ENCODE results near the gene SDK2.

Gene SDK2

DNA sequence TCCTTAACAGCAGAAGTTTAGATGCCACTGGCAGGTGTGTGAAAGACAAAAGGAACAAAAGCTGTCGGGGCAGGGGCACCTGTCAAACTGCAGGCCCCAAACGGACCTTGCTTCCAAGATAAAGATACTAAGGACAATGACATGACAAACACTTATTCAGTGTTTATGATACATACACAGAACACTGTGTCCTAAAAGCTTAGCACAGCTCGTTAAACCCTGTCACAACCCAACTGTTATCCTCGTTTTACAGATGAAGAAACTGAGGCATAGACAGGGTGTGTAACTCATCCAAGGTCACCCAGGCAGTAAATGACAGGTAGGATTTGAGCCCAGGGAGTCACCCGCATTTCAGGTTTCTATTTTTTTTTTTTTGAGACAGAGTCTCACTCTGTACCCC, 9.6 kb downstream of the SDK2 start:
- no peak for DNase-seq (ENCODE audit: low spot score)

DNA sequence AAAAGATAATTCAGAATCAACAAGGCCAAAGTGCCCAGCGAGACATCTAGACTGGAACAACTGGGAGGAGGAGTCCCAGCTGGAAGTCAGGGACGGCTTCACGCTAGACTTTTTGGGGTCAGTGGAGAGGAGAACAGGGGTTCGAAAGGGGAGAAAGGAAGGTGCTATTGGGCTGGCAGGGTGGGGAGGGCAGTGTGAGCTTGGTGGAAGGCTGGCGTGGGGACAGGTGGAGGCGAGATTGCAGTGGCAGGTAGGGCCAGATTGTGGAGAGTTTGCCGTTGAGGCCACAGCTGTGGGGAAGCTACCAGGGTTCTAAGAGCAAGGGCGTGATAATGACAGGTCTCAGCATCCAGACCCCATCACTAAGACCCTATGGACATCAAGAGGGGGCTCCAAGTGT, 10.5 kb downstream of the SDK2 start:
- DNase-seq (ENCODE audit: low spot score) = no peak

GRCh38 chr17:73632513-73632912, 11.7 kb downstream of the SDK2 start:
- no peak for DNase-seq (ENCODE audit: low spot score)

GRCh38 chr17:73630965-73631595, 13.2 kb downstream of the SDK2 start:
- no peak for DNase-seq (ENCODE audit: low spot score)

DNA sequence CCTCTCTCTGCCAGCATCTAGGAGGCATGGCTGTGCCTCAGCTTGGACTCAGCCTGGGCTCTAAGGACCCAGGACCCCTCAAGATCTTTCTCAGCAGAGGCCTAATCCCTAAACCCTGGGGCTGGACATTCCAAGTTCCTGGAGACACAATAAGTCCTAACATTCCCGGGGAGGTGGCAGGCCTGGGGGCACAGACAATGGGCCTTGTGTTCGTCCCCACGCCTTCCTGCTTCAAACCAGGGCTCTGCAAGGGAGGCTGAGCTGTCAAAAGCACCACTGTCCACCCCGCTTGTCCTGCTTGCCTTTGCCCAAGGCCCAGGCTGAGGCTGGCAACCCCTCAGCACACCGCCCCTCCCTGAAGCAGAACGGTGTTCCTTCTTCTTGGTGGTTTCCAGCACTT, 13.7 kb downstream of the SDK2 start:
- no peak for DNase-seq (ENCODE audit: low spot score)

DNA sequence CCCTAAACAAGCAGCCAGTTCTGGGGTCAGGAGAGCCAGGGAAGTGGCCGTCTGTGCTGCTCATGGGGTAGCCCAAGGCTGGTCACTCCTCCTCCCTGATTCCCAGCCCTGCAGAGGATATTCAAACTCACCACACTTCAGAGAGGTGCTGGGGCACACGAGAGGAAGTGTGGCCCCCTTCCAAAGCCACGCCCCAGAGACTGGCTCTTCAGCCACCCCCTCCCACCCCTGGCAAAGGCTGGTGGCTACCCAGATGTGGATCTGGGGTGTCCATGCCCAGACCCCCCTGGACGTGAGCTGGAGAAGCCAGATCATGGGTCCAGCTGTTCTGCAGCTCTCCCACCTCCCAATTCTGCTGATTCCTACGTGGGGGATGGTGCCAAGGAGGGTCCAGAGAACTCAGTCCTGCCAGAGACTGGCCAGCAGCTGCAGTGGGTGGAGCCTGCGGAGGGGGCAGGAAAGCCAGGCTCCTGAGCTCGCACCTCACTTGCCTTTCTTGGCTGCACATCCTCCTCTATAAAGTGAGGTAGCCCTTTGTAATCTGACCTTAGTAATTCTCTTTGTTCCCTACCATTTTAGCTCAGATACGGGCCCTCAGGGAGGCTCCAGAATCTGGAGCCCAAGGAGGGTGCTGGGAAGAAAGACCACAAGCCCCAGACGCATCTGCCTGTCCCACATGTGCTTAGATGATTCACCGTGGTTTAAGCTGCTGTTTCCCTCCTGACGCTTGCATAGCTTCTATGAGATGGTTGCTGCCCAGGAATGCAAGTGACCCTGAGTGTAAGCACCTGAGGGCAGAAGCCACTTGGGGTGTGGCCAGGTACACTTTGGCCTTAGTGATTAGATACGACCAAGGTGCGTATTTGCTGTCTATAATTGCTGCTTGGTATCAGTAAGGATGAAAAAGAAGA, 15.3 kb downstream of the SDK2 start:
- DNase-seq (ENCODE audit: low spot score) = no peak

GRCh38 chr17:73625991-73626673, 18.1 kb downstream of the SDK2 start:
- DNase-seq (ENCODE audit: low spot score) = no peak

DNA sequence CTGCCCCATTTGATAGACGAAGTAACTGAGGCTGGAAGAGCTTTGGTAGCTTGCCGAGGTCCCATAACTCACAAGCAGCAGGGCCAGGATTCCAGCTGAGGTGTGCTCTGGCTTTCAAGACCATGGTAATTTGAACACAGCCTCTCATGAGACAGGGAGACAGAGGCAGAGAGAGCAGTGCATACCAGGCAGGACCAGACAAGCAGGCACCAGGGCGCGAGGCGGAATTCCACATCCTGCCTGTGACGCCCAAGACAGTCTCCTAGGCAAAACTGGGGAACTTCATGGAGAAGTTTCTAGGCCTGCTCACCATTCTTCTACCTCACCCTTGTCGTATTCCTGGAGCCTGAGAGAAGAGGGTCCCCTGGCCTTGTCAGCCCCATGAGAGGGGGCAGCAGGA, 19.2 kb downstream of the SDK2 start:
- DNase-seq (ENCODE audit: low spot score) = no peak

DNA sequence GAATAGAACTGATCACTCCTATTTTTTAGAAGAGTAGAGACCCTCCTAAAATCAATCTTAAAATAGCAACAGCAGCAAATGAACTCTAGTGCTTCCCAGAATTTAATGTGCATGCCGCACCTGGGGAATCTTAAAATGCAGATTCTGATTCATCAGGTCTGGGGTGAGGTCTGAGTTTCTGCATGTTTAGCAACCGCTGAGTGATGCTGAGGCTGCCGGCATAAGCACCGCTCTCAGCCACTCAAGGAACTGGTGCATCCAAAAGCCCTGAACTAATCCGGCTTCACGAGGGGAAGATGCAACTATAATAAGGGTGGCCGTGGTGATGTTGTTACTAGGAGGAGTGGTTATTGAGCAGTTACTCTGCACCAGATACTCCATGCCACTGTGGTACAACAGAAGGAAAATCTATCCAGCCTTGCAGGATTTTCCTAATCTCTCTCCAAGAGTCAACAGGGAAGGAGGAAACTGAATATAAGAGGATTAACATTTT, 19.7 kb downstream of the SDK2 start:
- DNase-seq (ENCODE audit: low spot score) = no peak

DNA sequence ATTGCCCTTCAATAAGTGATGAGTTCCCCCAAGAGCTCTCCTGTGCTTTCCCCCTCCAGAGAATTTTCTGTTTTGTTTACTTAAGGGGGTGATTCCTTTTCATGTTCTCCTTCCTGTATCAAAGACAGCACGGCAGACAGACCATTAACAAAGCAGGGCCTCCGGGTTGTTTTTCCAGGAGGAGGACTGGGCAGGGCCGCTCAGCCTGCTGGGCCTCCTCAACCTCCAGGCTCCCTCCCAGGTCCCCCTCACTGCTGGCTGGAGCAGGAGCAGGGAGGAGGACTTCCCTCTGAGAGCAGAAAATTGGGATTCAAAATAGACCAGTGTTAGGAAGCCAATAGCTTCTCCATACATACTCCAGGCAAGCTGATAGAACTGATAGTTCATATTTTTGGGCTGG, 20.4 kb downstream of the SDK2 start:
- DNase-seq (ENCODE audit: low spot score) = no peak

DNA sequence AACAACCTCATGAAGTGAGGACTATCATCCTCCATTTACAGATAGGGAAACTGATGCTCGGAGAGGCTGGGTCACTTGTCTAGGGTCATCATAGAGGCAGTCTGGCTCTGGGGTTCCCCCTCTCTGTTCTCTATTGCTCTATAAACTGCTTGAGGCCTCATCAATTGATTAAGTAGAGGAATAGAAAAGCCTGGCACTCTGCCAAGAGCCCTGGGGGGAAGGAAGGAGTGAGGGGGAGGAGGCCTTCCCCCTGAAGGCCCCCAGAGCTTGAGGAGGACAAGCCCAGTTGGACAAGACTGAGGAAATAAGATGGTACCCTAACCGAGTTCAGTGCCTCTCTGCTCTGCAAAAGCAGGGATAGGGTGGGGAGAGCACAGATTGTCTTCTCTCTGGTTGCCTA, 21.0 kb downstream of the SDK2 start:
- DNase-seq (ENCODE audit: low spot score) = no peak

DNA sequence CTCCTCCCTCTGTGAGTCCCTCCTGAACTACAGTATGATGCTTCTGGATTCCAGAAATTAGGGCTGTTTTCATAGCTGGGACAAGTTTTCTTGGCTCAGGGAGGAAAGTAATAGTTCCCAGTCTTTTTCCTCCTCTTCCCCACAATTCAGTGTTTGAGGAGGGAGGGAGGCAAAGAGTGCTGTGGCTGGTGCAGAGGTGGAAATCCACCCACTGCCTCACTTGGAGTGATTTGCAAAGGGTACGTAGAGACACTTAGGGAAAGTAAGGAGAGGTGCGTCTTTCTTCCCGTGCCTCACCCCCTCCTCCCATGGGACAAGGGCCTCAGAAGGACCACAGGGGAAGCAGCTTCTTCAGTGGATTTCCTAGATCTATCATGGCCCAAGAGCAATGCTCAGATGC, 21.9 kb downstream of the SDK2 start:
- DNase-seq (ENCODE audit: low spot score) = no peak

DNA sequence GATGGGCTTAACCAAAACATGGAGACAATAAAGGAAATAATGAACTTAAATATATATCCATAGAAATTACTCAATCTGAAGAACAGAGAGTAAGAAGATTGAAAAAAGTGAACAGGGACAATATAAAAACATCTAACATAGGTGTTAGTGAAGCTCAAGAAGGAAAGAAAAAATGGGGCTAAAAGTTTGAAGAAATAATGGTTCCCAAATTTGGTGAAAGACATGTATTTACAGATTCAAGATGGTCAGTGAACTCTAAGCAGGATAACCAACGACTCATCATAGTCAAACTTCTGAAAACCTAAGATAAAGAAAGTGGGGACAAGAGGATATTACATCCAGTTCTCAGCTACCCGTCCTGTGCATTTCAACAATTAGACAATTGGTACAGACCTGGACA, 22.6 kb downstream of the SDK2 start:
- DNase-seq (ENCODE audit: low spot score) = no peak

- DNase-seq (ENCODE audit: low spot score) = no peak
These were observed 23.8 kb downstream of the SDK2 start for GRCh38 chr17:73620414-73620813.

GRCh38 chr17:73617501-73617900, 26.7 kb downstream of the SDK2 start:
- no peak for DNase-seq (ENCODE audit: low spot score)

DNA sequence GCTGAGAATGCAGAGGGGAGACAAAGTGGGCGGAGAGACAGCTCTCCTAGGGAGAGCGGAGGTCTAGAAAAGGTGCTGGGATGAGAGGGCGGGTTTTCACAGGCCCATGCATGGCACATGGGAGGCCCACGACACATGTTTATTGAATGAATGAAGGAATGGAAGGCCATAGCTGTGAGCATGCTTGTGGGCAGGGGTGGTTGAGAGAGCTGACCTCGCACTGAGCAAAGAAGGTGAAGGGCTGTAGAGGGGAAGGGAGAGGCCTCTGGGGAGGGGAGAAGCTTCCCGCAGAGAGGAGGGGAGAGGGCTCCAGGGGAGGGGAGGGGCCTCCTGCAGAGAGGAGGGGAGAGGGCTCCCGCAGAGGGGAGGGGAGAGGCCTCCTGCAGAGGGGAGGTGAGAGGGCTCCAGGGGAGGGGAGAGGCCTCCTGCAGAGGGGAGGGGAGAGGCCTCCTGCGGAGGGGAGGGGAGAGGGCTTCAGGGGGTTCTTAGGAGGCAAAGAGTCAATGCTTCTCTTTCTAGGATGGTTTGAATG, 27.3 kb downstream of the SDK2 start:
- no peak for DNase-seq (ENCODE audit: low spot score)

DNA sequence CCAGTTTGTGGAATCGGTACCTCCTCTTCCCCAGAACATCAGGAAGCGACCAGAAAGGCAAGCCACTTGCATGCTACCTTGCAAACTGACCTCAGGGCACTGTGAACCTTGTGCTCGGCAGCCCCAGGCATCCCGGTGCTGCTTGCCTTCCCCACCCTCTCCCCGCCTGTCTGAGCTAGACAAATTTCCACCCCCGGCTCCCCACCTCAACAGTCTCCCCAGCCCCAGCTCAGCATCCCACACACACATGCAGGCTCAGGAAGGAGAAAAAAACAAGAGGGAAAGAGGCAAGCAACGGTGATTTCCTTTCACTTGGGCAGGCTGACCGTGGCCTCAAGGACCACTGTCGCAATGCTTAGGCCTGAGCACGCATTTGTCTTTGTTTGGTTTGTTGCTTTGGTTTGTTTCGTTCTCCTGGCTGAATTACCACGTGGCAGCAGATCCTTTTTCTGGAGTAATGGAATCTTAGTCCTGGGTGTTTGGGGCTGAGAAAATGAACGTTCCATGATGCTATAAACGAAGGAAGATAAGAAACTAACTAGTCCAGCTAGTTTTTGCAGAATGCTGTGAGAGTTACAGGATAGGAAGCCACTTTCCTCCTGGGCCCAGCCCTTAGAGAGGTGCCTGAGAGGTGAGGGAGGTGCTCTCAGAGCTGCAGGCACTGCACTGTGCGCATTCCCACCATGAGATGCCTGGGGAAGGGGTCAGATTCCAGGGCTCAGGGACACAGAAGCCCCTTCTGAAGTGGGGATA, 27.9 kb downstream of the SDK2 start:
- no peak for DNase-seq (ENCODE audit: low spot score)

DNA sequence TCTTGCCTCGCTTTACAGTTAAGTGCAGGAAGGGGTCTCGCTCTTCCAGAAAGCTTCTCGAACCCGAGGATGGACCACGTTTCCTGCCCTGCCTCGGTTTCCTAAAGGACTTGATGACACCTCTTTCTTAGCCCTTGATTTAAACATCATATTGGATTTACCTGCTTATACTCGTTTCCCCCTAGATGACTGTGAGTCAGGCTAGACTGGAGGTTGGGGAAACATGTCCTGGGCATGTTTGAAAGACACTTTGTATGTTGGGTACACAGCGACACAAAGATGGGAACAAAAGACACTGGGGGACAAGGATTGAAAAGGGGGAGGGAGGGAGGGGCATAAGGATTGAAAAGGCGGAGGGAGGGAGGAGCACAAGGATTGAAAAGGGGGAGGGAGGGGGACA, 30.0 kb downstream of the SDK2 start:
- no peak for DNase-seq (ENCODE audit: low spot score)

DNA sequence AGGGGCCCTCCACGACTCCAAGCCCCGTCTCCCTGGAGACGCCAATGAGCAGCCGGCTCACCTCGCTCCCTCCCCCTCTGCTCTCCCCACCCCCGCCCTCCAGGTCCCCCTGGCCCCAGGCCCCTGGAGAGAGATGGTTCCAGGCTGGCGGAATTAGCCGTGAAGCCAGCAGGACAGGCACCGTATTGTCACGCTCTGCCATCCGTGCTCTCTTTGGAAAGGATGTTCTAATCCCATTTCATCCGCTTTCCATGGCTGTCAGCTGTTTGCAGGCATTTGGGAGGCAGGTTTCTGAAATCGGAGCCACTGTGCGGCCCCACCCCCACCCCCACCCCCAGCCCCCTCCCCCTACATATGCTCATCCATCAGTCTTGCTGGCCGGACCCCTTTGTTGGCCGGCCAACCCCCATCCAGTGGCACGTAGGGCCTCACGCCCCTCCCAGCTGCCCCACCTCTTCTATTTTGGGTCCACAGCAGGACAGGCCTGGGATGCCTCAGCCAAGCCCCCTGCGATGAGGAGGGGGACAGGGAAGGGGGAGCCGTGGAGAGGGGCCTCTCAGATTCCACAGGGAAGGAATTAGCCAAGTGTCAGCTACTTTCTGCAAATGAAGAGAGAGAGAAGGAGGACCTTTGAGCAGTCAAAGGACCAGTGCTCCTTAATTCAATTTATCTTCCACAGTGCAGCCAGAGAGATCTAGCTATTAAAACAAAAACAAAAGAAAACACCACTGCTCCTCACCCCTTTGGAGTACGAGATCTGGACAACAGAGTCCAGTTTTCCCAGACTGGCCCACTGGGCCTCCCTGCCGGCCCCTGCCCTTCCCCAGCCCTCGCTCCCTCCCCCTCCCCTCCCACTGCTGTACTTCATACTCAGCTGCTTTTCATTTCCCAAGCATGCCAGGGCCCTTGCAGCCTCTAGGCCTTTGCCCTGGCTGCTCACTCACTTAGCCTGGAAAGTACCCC, 30.7 kb downstream of the SDK2 start:
- no peak for DNase-seq (ENCODE audit: low spot score)

DNA sequence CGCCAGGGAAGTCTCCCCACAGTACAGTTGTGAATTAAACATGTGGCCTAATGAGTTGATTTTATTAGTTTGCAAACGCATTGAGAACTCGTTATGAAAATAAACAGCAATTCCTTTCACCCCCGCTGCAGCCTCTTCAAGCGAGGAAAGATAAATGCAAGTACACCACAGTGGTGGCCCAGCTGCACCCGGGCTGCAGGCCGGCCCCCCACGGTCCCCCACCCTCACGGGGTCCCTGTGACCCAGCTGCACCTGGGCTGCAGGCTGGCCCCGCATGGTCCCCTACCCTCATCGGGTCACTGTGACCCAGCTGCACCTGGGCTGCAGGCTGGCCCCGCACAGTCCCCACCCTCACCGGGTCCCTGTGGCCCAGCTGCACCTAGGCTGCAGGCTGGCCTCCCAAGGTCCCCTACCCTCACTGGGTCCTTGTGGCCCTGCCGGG, 32.2 kb downstream of the SDK2 start:
- DNase-seq (ENCODE audit: low spot score) = no peak

DNA sequence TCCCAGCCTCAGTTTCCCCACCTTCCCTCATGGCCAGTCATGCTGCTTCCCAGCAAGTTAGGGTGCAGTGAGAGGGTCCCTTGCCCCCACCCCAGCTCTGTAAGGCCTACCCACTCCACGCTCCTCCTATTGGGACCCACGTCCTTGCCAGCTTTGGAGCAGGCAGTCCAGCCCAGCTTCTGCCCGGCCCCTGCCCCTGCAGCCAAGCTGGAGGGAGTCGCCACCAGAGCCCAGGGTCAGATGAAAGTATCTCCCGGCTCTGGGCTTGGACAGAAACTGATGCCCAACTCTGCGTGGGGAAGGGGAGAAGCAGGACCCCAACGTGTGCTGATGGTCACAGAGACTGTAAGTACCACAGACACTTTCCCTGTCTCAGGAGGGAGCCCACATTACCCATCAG, 32.6 kb downstream of the SDK2 start:
- DNase-seq (ENCODE audit: low spot score) = no peak
